KBM-7 (cell line): ENCODE data around the gene IGSF11.
"Not testable (repeated sequence)": the region's sequence is repeated elsewhere in the genome, so short reads cannot be mapped to it uniquely, and the experiment has no call there.

Experiments
- DNase-seq: peaks from one replicate; pipeline ENCODE4 v3.0.0-alpha.2; 2015
- in situ Hi-C: fragments of 300-500 bp; cut with MboI; formaldehyde crosslinking; loops from 2 replicates; pipeline ENCODE4 v1.14.3; 2020; ENCODE audit warnings: low sequenced_read_pairs, low pct_unique_long_range_greater_than_20kb, mixed read lengths

The IGSF11 gene, protein sequence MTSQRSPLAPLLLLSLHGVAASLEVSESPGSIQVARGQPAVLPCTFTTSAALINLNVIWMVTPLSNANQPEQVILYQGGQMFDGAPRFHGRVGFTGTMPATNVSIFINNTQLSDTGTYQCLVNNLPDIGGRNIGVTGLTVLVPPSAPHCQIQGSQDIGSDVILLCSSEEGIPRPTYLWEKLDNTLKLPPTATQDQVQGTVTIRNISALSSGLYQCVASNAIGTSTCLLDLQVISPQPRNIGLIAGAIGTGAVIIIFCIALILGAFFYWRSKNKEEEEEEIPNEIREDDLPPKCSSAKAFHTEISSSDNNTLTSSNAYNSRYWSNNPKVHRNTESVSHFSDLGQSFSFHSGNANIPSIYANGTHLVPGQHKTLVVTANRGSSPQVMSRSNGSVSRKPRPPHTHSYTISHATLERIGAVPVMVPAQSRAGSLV

GRCh38 chr3:119034256-119035013 lies at the start of gene IGSF11:
Gene IGSF11, minus strand, starts transcription at chr3:119034846. Its CDS starts 264 bp downstream, at chr3:119034582.
- DNase-seq = peak; percentile 63
- in situ Hi-C loops = no loop called here

DNA sequence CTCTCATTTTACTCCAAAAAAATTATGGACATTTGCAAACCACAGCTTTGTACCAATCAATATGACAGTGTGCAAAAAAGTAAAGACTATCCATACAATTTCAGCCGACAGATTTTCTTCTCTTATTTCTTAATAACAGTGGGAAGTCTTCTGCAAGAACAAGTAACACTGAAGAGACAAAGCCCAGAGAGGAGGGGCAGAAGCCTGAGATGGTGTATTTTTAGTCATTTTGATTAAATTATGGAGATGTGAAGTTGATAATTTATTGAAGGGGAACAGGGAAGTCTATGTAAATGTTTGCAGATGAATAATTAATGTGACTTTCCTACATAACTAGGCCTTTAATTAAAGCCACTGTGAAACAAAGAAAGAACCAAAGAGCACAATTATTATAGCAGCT lies 45.7 kb upstream of the IGSF11 start:
- no peak for DNase-seq
- in situ Hi-C loops = loop anchor here (25.0 kb wide), 1 partner anchor 193 kb away; no protein-coding TSS in a partner anchor

DNA sequence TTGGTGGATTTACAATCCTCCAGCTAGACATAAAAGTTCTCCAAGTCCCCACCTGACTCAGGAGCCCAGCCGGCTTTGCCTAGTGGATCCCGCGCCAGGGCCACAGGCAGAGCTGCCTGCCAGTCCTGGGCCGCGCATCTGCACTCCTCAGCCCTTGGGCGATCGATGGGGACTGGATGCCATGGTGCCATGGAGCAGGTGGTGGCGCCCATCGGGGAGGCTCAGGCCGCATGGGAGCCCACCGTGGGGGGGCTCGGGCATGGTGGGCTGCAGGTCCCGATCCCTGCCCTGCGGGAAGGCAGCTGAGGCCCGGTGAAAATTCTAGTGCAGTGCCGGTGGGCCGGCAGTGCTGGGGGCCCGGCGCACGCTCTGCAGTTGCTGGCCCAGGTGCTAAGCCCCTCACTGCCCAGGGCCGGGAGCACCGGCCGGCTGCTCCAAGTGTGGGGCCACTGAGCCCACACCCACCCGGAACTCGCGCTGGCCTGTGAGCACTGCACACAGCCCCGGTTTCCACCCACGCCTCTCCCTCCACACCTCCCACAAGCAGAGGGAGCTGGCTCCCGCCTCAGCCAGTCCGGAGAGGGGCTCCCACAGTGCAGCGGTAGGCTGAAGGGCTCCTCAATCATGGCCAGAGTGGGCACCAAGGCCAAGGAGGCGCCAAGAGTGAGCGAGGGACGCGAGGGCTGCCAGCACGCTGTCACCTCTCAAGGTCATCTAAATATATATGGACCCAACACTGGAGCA lies 38.8 kb upstream of the IGSF11 start:
- no peak for DNase-seq
- in situ Hi-C loops = no loop called here

DNA sequence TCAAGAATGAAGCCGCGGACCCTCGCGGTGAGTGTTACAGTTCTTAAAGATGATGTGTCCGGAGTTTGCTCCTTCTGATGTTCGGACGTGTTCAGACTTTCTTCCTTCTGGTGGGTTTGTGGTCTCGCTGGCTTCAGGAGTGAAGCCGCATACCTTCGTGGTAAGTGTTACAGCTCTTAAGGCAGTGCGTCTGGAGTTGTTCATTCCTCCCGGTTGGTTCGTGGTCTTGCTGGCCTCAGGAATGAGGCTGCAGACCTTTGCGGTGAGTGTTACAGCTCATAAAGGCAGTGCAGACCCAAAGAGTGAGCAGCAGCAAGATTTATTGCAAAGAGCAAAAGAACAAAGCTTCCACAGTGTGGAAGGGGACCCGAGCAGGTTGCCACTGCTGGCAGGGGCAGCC lies 37.8 kb upstream of the IGSF11 start:
- DNase-seq, in situ Hi-C loops: not testable (repeated sequence)

DNA sequence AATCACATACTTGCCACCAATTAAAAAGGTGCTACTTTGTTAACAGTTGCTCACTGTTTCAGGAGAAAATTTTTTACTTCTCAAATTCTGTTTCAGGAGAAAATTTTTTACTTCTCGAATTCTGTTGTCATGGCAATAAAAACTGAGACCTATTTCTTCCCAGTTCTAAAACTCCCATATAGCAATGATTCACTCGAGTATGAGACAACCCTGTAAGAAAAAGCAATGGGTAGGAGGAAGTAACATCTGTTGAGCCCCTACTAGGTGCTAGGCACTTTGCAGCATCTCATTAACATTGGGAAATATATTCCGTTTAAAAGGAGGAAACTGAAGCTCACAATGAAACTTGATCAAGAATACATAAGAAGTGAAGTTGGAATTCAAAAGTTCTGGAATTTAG lies 35.1 kb upstream of the IGSF11 start:
- in situ Hi-C loops = no loop called here
- DNase-seq = no peak

GRCh38 chr3:119063471-119063870 lies 28.8 kb upstream of the IGSF11 start:
- no peak for DNase-seq
- in situ Hi-C loops = no loop called here

DNA sequence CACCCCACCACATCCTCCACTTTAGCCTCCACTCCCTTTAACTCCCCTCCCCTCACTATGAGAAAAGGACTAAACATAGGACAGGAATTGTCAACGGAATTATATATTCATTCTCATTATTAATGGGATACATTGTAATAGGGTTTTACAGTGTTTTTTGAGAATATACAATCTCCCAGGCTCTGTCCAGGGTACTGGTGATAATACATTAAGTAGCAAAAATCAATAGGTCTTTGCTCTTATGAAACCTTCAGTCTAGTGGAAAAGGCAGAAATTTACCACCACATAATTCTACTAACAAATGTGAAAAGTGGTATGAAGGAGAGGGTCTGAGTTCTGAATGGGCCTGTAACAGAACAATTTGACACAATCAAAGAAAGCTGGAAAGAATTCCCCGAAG lies 28.2 kb upstream of the IGSF11 start:
- DNase-seq = no peak
- in situ Hi-C loops = no loop called here

DNA sequence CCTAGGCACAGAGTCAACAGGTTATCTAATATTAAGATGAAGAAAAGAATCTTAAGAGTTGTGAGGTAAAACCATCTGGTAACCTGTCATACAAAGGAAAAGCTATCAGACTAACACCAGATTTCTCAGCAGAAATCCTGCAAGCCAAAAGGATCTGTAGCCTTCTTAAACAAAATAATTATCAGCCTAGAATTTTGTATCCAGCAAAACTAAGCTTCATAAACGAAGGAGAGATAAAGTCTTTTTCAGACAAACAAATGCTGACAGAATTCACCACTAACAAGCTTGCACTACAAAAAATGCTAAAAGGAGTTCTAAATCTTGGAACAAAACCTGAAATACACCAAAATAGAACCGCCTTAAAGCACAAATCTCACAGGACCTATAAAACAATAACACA lies 9.9 kb upstream of the IGSF11 start:
- in situ Hi-C loops = no loop called here
- no peak for DNase-seq

DNA sequence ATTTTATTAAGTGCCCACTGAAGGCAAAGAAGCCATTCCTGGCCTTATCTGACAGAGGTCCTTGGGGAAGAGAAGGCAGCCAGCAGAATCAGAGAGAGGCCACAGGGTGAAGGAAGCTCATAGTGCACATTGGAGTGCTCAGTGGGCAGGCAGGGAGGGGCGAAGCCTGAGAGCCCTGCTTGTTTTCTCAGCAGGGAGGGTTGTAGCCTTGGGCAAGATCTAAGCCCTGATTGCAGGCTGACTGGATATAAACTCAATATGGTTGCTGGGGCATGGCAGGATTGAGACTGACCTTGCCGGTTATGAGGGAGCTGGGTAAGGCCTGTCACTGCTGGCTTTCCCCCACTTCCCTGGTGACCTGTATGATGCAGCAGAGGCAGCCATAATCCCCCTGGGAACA lies 7.5 kb upstream of the IGSF11 start:
- in situ Hi-C loops = no loop called here
- no peak for DNase-seq

GRCh38 chr3:119035014-119035346 lies 334 bp upstream of the IGSF11 start:
- in situ Hi-C loops = no loop called here
- no peak for DNase-seq

- in situ Hi-C loops = no loop called here
- no peak for DNase-seq
Measured at GRCh38 chr3:119033393-119034255, 1.0 kb downstream of the IGSF11 start.

GRCh38 chr3:119025171-119025795 lies 9.4 kb downstream of the IGSF11 start:
- in situ Hi-C loops = no loop called here
- DNase-seq = no peak

- DNase-seq = no peak
- in situ Hi-C loops = no loop called here
Measured at GRCh38 chr3:119019767-119020518, 14.7 kb downstream of the IGSF11 start.

GRCh38 chr3:119018690-119019463 lies 15.8 kb downstream of the IGSF11 start:
- in situ Hi-C loops = no loop called here
- DNase-seq = no peak

DNA sequence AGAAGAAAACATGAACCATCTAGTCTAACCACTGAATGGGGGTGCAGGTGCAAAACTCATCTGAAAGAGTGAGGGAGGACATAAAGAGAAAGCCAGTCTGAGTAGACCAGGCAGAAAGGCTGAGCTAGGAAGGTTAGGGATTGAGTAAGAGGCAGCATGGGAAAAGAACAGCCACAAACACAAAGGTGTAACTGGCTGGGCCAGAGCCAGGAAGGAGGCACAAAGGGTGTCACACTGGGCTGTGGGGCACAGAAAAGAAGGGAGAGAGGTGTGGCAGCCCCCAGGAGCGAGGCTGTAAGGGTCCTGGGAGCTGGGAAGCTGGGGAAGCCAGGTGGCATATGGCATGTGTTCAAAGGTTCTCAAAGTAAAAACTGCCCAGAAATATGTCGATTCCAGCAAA lies 18.7 kb downstream of the IGSF11 start:
- in situ Hi-C loops = no loop called here
- DNase-seq = no peak

GRCh38 chr3:119013951-119014350 lies 20.7 kb downstream of the IGSF11 start:
- no peak for DNase-seq
- in situ Hi-C loops = no loop called here

- DNase-seq = no peak
- in situ Hi-C loops = no loop called here
Measured at GRCh38 chr3:119011528-119011927, 23.1 kb downstream of the IGSF11 start.
